SK-N-SH (cell line): ENCODE data around the gene FARSA. TPM values are rescaled to one million over a fixed set of nuclear protein-coding genes. Genes with fewer than 3 reads are reported as not detected.

Source experiments
- CTCF ChIA-PET: fragments of 300-600, 350-600 bp; formaldehyde crosslinking; extraction: SDS; loops from one replicate; lab custom pipeline; 2021; lab: Yijun Ruan, JAX
- POLR2A ChIA-PET: fragments of 350-600 bp; sonication (Branson Sonifier 250); formaldehyde crosslinking; extraction: SDS; loops from one replicate; lab custom pipeline; 2020; ENCODE audit warnings: antibody characterized with exemption, inconsistent platforms; lab: Yijun Ruan, JAX
- DNase-seq: peaks from one replicate; pipeline ENCODE4 v3.0.0; 2012
- H2AFZ ChIP-seq: fragments of 200-600 bp; sonication (generic); 2 replicates; pipeline ENCODE4 v1.8.1; 2016; ENCODE audit warnings: antibody characterized with exemption, mild to moderate bottlenecking, low read depth
- H3F3A ChIP-seq: fragments of 200-600 bp; sonication (generic); replicated peaks from 2 replicates; pipeline ENCODE3; 2016; ENCODE audit warnings: antibody characterized with exemption, mild to moderate bottlenecking; ENCODE audit not compliant: insufficient read depth
- H3K27ac ChIP-seq, 2 experiments: fragments of 200-500 bp in 1 of 2; fragments of 200-600 bp in 1 of 2; sonication (Bioruptor generic) in 1 of 2; sonication (generic), shearing (Covaris generic) in 1 of 2; 2 replicates each; pipeline versions ENCODE4 v1.5.1 to v1.6.1; 2014 to 2016; ENCODE audit warnings: low read depth in 2 of 2, inconsistent platforms in 1 of 2, low read length in 1 of 2, mild to moderate bottlenecking in 1 of 2, mixed read lengths in 1 of 2
- H3K27me3 ChIP-seq: fragments of 200-600 bp; sonication (generic), shearing (Covaris generic); 2 replicates; pipeline ENCODE4 v1.6.1; 2016; ENCODE audit warnings: mixed run types; ENCODE audit not compliant: insufficient read depth
- H3K36me3 ChIP-seq, 2 experiments: fragments of 200-500 bp in 1 of 2; fragments of 200-600 bp in 1 of 2; sonication (Bioruptor generic) in 1 of 2; sonication (generic) in 1 of 2; replicated peaks in 1 of 2; 2 replicates each; pipeline versions ENCODE3 to v1.5.1; 2014 to 2016; ENCODE audit warnings: low read length in 1 of 2, mild to moderate bottlenecking in 1 of 2; ENCODE audit not compliant: insufficient read depth in 2 of 2, control insufficient read depth in 1 of 2
- H3K4me1 ChIP-seq, 2 experiments: fragments of 200-500 bp in 1 of 2; fragments of 200-600 bp in 1 of 2; sonication (Bioruptor generic) in 1 of 2; sonication (generic), shearing (Covaris generic) in 1 of 2; 2 replicates each; pipeline versions ENCODE4 v1.5.1 to v1.6.1; 2014 to 2016; ENCODE audit warnings: low read depth in 1 of 2, low read length in 1 of 2, mixed run types in 1 of 2; ENCODE audit not compliant: insufficient read depth in 2 of 2, control insufficient read depth in 1 of 2
- H3K4me2 ChIP-seq: fragments of 200-600 bp; sonication (generic), shearing (Covaris generic); 2 replicates; pipeline ENCODE4 v1.6.1; 2017; ENCODE audit warnings: mixed run types
- H3K4me3 ChIP-seq, 2 experiments: fragments of 200-500 bp in 1 of 2; fragments of 200-600 bp in 1 of 2; sonication (Bioruptor generic) in 1 of 2; sonication (generic), shearing (Covaris generic) in 1 of 2; 2 replicates each; pipeline versions ENCODE4 v1.5.1 to v1.8.1; 2014 to 2016; ENCODE audit warnings: low read depth in 2 of 2, inconsistent platforms in 1 of 2, low read length in 1 of 2, mild to moderate bottlenecking in 1 of 2, mixed read lengths in 1 of 2, moderate library complexity in 1 of 2
- H3K79me2 ChIP-seq: fragments of 200-600 bp; sonication (generic); 2 replicates; pipeline ENCODE4 v1.8.1; 2017; ENCODE audit warnings: mild to moderate bottlenecking; ENCODE audit not compliant: insufficient read depth
- H3K9ac ChIP-seq: fragments of 200-600 bp; sonication (generic); 2 replicates; pipeline ENCODE4 v1.6.1; 2017; ENCODE audit warnings: mixed run types
- H3K9me2 ChIP-seq: fragments of 200-600 bp; sonication (generic); 2 replicates; pipeline ENCODE4 v1.6.1; 2017; ENCODE audit warnings: mixed run types
- H3K9me3 ChIP-seq: fragments of 200-600 bp; sonication (generic); 2 replicates; pipeline ENCODE4 v1.6.1; 2017; ENCODE audit warnings: mixed run types, mild to moderate bottlenecking, moderate library complexity
- H4K20me1 ChIP-seq: fragments of 200-600 bp; sonication (generic); 2 replicates; pipeline ENCODE4 v1.6.1; 2017; ENCODE audit warnings: mild to moderate bottlenecking, mixed run types; ENCODE audit not compliant: insufficient read depth
- CTCF ChIP-seq: fragments of 200-600 bp; sonication (generic); IDR thresholded peaks from 2 replicates; pipeline ENCODE4 v1.6.1; 2017; ENCODE audit warnings: antibody characterized with exemption, mild to moderate bottlenecking, moderate library complexity
- EZH2phosphoT487 ChIP-seq: fragments of 200-600 bp; sonication (generic); IDR thresholded peaks from 2 replicates; pipeline ENCODE4 v1.6.1; 2017; ENCODE audit warnings: low read depth, mixed run types, mild to moderate bottlenecking, antibody characterized with exemption, moderate library complexity, borderline replicate concordance
- FOXJ3 ChIP-seq: sonication (generic); formaldehyde crosslinking; IDR thresholded peaks from 2 replicates; pipeline ENCODE4 v1.5.1; 2020; ENCODE audit warnings: mild to moderate bottlenecking, missing genetic modification reagents
- IRF3 ChIP-seq: fragments of 150-350 bp; IDR thresholded peaks from 2 replicates; pipeline ENCODE4 v1.6.1; 2016; ENCODE audit warnings: mild to moderate bottlenecking, low read depth, low read length
- MAX ChIP-seq: IDR thresholded peaks from 2 replicates; pipeline ENCODE4 v1.4.0; 2012; ENCODE audit warnings: low read depth
- MEF2A ChIP-seq: IDR thresholded peaks from 2 replicates; pipeline ENCODE4 v1.4.0; 2012; ENCODE audit warnings: low read depth, borderline replicate concordance
- NFIC ChIP-seq: IDR thresholded peaks from 2 replicates; pipeline ENCODE4 v1.4.0; 2012; ENCODE audit warnings: borderline replicate concordance
- NRF1 ChIP-seq: IDR thresholded peaks from 2 replicates; pipeline ENCODE4 v1.6.1; 2012; ENCODE audit warnings: low read depth, mild to moderate bottlenecking, low read length
- POLR2AphosphoS5 ChIP-seq: IDR thresholded peaks from 2 replicates; pipeline ENCODE4 v1.6.1; 2012; ENCODE audit warnings: low read depth, low read length
- RFX5 ChIP-seq: IDR thresholded peaks from 2 replicates; pipeline ENCODE4 v1.6.1; 2012; ENCODE audit warnings: mild to moderate bottlenecking, improper control_type of control experiment, low read length
- RXRA ChIP-seq: IDR thresholded peaks from 2 replicates; pipeline ENCODE4 v1.4.0; 2012; ENCODE audit warnings: low read depth, mild to moderate bottlenecking, borderline replicate concordance
- SMC3 ChIP-seq: IDR thresholded peaks from 2 replicates; pipeline ENCODE4 v1.6.1; 2012; ENCODE audit warnings: low read depth, low read length, improper control_type of control experiment
- TCF12 ChIP-seq: IDR thresholded peaks from 2 replicates; pipeline ENCODE4 v1.4.0; 2012
- TEAD4 ChIP-seq: IDR thresholded peaks from 2 replicates; pipeline ENCODE4 v1.4.0; 2012; ENCODE audit warnings: mild to moderate bottlenecking, borderline replicate concordance; ENCODE audit not compliant: insufficient read depth
- USF1 ChIP-seq: IDR thresholded peaks from 2 replicates; pipeline ENCODE4 v1.4.0; 2012; ENCODE audit warnings: low read depth, borderline replicate concordance
- YY1 ChIP-seq: IDR thresholded peaks from 2 replicates; pipeline ENCODE4 v1.4.0; 2012; ENCODE audit warnings: low read depth, mild to moderate bottlenecking
- ZBTB33 ChIP-seq: IDR thresholded peaks from 2 replicates; pipeline ENCODE4 v1.4.0; 2012; ENCODE audit warnings: low read depth, borderline replicate concordance
- WGBS: methylation state at CpG from one replicate; pipeline ENCODE4 v1.1.6; 2017; ENCODE audit warnings: low lambda C conversion rate; 5-methylcytosine and 5-hydroxymethylcytosine counted together
- polyA plus RNA-seq, 3 experiments: library from polyadenylated mRNA; depleted of rRNA; stranded (reverse); fragments of >200 nt; gene quantifications; 2 replicates each; pipeline ENCODE4 v1.2.3, GENCODE V29; 2012

Gene FARSA
- polyA plus RNA-seq, 1 of the 3 experiments (the other 2 are of a cell fraction), result 170 TPM

GRCh38 chr19:12888006-12888603 lies 45.4 kb downstream of the FARSA start (continued):
- TF ChIP-seq TEAD4, result no peak
- TF ChIP-seq SMC3, result no peak
- no peak for TF ChIP-seq FOXJ3
- TF ChIP-seq TCF12, result no peak
- TF ChIP-seq MEF2A, result no peak
- TF ChIP-seq MAX, result no peak
- no peak for TF ChIP-seq NFIC
- TF ChIP-seq USF1, result no peak
- no peak for TF ChIP-seq EZH2phosphoT487

- no peaks in the 10 kb centered on the region for H3F3A ChIP-seq
- no peak for DNase-seq
- no peaks in the 10 kb centered on the region for H3K36me3 ChIP-seq
- no peaks in the 10 kb centered on the region for H3K9me2 ChIP-seq
- H3K9me3 ChIP-seq, result no peaks in the 10 kb centered on the region
- ChIA-PET CTCF (interaction anchor here (1.0 to 4.5 kb wide), 3 partner anchors 14 to 78 kb away, joined by 3 to 27 read pairs (median 4); no protein-coding TSS in a partner anchor), POLR2A (interaction anchor here (0.6 to 0.8 kb wide), 2 partner anchors 17 to 33 kb away, joined by 3 read pairs; no protein-coding TSS in a partner anchor)
- H3K79me2 ChIP-seq, result peaks cover 10% of the 10 kb centered on the region
- H3K4me2 ChIP-seq, result no peak within 1 kb of the TSS
- H3K27me3 ChIP-seq, result peaks cover 11% of the 10 kb centered on the region; the same call in 1 of the 2 replicates
- no peak within 1 kb of the TSS for H3K27ac ChIP-seq
- H3K4me1 ChIP-seq, result peaks cover 5 to 13% of the 10 kb centered on the region in 2 experiments; a peak in 2 of 4 replicates
- WGBS, result 51% methylated on average over 8 of the region's 17 CpGs
- no peak within 1 kb of the TSS for H3K9ac ChIP-seq
- H3K4me3 ChIP-seq, result no peak within 1 kb of the TSS
- no peak within 1 kb of the TSS for H2AFZ ChIP-seq
- no peaks in the 10 kb centered on the region for H4K20me1 ChIP-seq
- TF ChIP-seq EZH2phosphoT487 (no peak), RXRA (no peak)
Observed at GRCh38 chr19:12886969-12887747, 46.4 kb downstream of the FARSA start, which contains the start of gene KLF1. KLF1 (minus strand) TSS chr19:12887201; CDS start chr19:12887140, 61 bp downstream.

GRCh38 chr19:12886651-12886968 lies 46.9 kb downstream of the FARSA start:
- peaks cover 11% of the 10 kb centered on the region; the same call in 1 of the 2 replicates for H3K27me3 ChIP-seq
- no peak overlapping the region for H3K4me3 ChIP-seq
- H3K4me2 ChIP-seq, result no peak overlapping the region
- peaks cover 5% of the 10 kb centered on the region for H3F3A ChIP-seq
- H3K79me2 ChIP-seq, result peaks cover 5% of the 10 kb centered on the region; the same call in 1 of the 2 replicates
- H4K20me1 ChIP-seq, result no peaks in the 10 kb centered on the region
- H2AFZ ChIP-seq, result no peak overlapping the region
- ChIA-PET POLR2A (interaction anchor here (0.6 to 1.1 kb wide), 3 partner anchors 16 to 51 kb away, joined by 3 read pairs; partner anchors contain the start of gene CALR), CTCF (interaction anchor here (0.7 to 5.4 kb wide), 7 partner anchors 14 to 129 kb away, joined by 3 to 28 read pairs (median 4); no protein-coding TSS in a partner anchor)
- no peak overlapping the region for H3K27ac ChIP-seq
- DNase-seq, result no peak
- peaks cover 0 to 8% of the 10 kb centered on the region in 2 experiments; a peak in 1 of 4 replicates for H3K4me1 ChIP-seq
- H3K9me2 ChIP-seq, result no peaks in the 10 kb centered on the region
- no peak overlapping the region for H3K9ac ChIP-seq
- H3K36me3 ChIP-seq, result no peaks in the 10 kb centered on the region
- no peaks in the 10 kb centered on the region for H3K9me3 ChIP-seq
- WGBS, result 84% methylated on average over 5 of the region's 5 CpGs
- no peak for TF ChIP-seq MEF2A
- TF ChIP-seq ZBTB33, result no peak
- TF ChIP-seq POLR2AphosphoS5, result no peak
- TF ChIP-seq YY1, result no peak
- no peak for TF ChIP-seq RFX5
- no peak for TF ChIP-seq CTCF
- TF ChIP-seq NRF1, result no peak
- no peak for TF ChIP-seq IRF3
- no peak for TF ChIP-seq RXRA
